HFFc6 (cell line): ENCODE measurements around the gene CD5L. TPM values are rescaled to one million over a fixed set of nuclear protein-coding genes. Genes with fewer than 3 reads are reported as not detected.

Experiments
- DNase-seq: peaks from one replicate; pipeline ENCODE4 v3.0.0-alpha.2; 2018
- H3K27ac Mint-ChIP-seq: 2 replicates; pipeline ENCODE4 v1.8.0; 2020; ENCODE audit warnings: mild to moderate bottlenecking, mixed read lengths
- H3K27me3 Mint-ChIP-seq: 2 replicates; pipeline ENCODE4 v1.8.0; 2021; ENCODE audit warnings: mild to moderate bottlenecking, moderate library complexity, mixed read lengths; ENCODE audit not compliant: insufficient read depth
- H3K36me3 Mint-ChIP-seq: 2 replicates; pipeline ENCODE4 v1.8.0; 2021; ENCODE audit warnings: low read depth, mixed read lengths
- H3K4me1 Mint-ChIP-seq: 2 replicates; pipeline ENCODE4 v1.8.0; 2020; ENCODE audit warnings: low read depth, mixed read lengths
- H3K4me3 Mint-ChIP-seq: 2 replicates; pipeline ENCODE4 v1.8.0; 2020; ENCODE audit warnings: mild to moderate bottlenecking, moderate library complexity, mixed read lengths
- H3K9me3 Mint-ChIP-seq: 2 replicates; pipeline ENCODE4 v1.8.0; 2020; ENCODE audit warnings: mild to moderate bottlenecking, mixed read lengths
- CTCF ChIP-seq: fragments of 200-600 bp; sonication (generic); IDR thresholded peaks from 2 replicates; pipeline ENCODE4 v1.5.0; 2021; ENCODE audit warnings: antibody characterized with exemption, mild to moderate bottlenecking
- total RNA-seq, 6 experiments: library from RNA; stranded (reverse); fragmentation: NEBNext Ultra II Directional; extraction: Animal tissue kit (Norgen Biotek cat#: 25700); gene quantifications; 2 replicates in 1 of 6; 3 replicates in 5 of 6; pipeline ENCODE4 v1.2.3, GENCODE V29; 2021

The CD5L gene
- total RNA-seq, 6 experiments from 2014 or later = not detected

- H3K4me1 Mint-ChIP-seq = no peaks in the 10 kb centered on the region
- H3K27me3 Mint-ChIP-seq = no peaks in the 10 kb centered on the region; the same call in 1 of the 2 replicates
- H3K36me3 Mint-ChIP-seq = no peaks in the 10 kb centered on the region
- no peak for DNase-seq
- no peak for TF ChIP-seq CTCF
- H3K4me3 Mint-ChIP-seq = no peak overlapping the region
- no peaks in the 10 kb centered on the region for H3K9me3 Mint-ChIP-seq
- H3K27ac Mint-ChIP-seq = no peak overlapping the region
Measured at GRCh38 chr1:157862114-157863070, 20.8 kb upstream of the CD5L start.

- Mint-ChIP-seq H3K27ac (no peak overlapping the region), H3K9me3 (no peaks in the 10 kb centered on the region; the same call in 1 of the 2 replicates), H3K36me3 (no peaks in the 10 kb centered on the region), H3K27me3 (no peaks in the 10 kb centered on the region; the same call in 1 of the 2 replicates), H3K4me3 (no peak overlapping the region), H3K4me1 (no peaks in the 10 kb centered on the region)
- TF ChIP-seq CTCF = no peak
- DNase-seq = no peak
Measured at GRCh38 chr1:157856538-157856937, 14.9 kb upstream of the CD5L start.

- no peak overlapping the region for H3K27ac Mint-ChIP-seq
- DNase-seq = no peak
- TF ChIP-seq CTCF = no peak
- no peak overlapping the region for H3K4me3 Mint-ChIP-seq
- no peaks in the 10 kb centered on the region for H3K4me1 Mint-ChIP-seq
- no peaks in the 10 kb centered on the region; the same call in 1 of the 2 replicates for H3K9me3 Mint-ChIP-seq
- no peaks in the 10 kb centered on the region for H3K36me3 Mint-ChIP-seq
- peaks cover 2% of the 10 kb centered on the region; the same call in 1 of the 2 replicates for H3K27me3 Mint-ChIP-seq
Measured at GRCh38 chr1:157852476-157852875, 10.9 kb upstream of the CD5L start.

- no peaks in the 10 kb centered on the region for H3K4me1 Mint-ChIP-seq
- peaks cover 2% of the 10 kb centered on the region; the same call in 1 of the 2 replicates for H3K27me3 Mint-ChIP-seq
- no peak overlapping the region for H3K27ac Mint-ChIP-seq
- peaks cover under 1% of the 10 kb centered on the region; the same call in 1 of the 2 replicates for H3K9me3 Mint-ChIP-seq
- H3K4me3 Mint-ChIP-seq = no peak overlapping the region
- DNase-seq = no peak
- no peak for TF ChIP-seq CTCF
- no peaks in the 10 kb centered on the region for H3K36me3 Mint-ChIP-seq
Measured at GRCh38 chr1:157849229-157849875, 7.7 kb upstream of the CD5L start.

GRCh38 chr1:157844089-157844830 is 2.7 kb upstream of the CD5L start:
- DNase-seq = no peak
- Mint-ChIP-seq H3K36me3 (no peaks in the 10 kb centered on the region), H3K27me3 (no peaks in the 10 kb centered on the region), H3K9me3 (peaks cover 4% of the 10 kb centered on the region; the same call in 1 of the 2 replicates), H3K27ac (no peak overlapping the region), H3K4me1 (no peaks in the 10 kb centered on the region), H3K4me3 (no peak overlapping the region)
- TF ChIP-seq CTCF = no peak
